SK-N-MC (cell line): ENCODE results near the gene ZCCHC24.

Source experiments
- DNase-seq: peaks from one replicate; pipeline ENCODE4 v3.0.0-alpha.2; 2011; ENCODE audit warnings: low read depth, low spot score
- H3K27ac ChIP-seq: fragments of 200-600 bp; sonication (generic); 2 replicates; pipeline ENCODE4 v1.5.1; 2016; ENCODE audit warnings: mixed run types
- H3K36me3 ChIP-seq: fragments of 200-600 bp; sonication (generic); 2 replicates; pipeline ENCODE4 v1.6.1; 2017; ENCODE audit warnings: antibody characterized with exemption, low read length, mixed read lengths; ENCODE audit not compliant: insufficient read depth
- H3K4me3 ChIP-seq: fragments of 200-600 bp; sonication (generic); 2 replicates; pipeline ENCODE4 v1.5.1; 2016
- H3K9ac ChIP-seq: fragments of 200-600 bp; sonication (generic); 2 replicates; pipeline ENCODE4 v1.8.0; 2017; ENCODE audit warnings: mixed run types, mixed read lengths; ENCODE audit not compliant: insufficient read length
- H3K9me3 ChIP-seq: fragments of 200-600 bp; sonication (generic); 2 replicates; pipeline ENCODE4 v1.6.1; 2017; ENCODE audit warnings: low read depth, mild to moderate bottlenecking, antibody characterized with exemption, low read length, moderate library complexity, mixed read lengths
- EZH2 ChIP-seq: fragments of 200-600 bp; sonication (generic); IDR thresholded peaks from one replicate; pipeline ENCODE4 v1.6.1; 2017; ENCODE audit warnings: antibody characterized with exemption
- FOXP2 ChIP-seq: optimal IDR thresholded peaks from 2 replicates; pipeline ENCODE3; 2011; ENCODE audit warnings: mild to moderate bottlenecking, moderate library complexity; ENCODE audit not compliant: insufficient read depth; ENCODE audit errors: extremely low read length, control extremely low read depth
- POLR2AphosphoS5 ChIP-seq: IDR thresholded peaks from 2 replicates; pipeline ENCODE4 v1.6.1; 2012; ENCODE audit warnings: mild to moderate bottlenecking, low read depth, low read length, borderline replicate concordance

The ZCCHC24 gene

GRCh38 chr10:79385804-79386531 lies 59.5 kb downstream of the ZCCHC24 start:
- H3K4me3 ChIP-seq: no peak overlapping the region
- H3K9ac ChIP-seq: no peak overlapping the region
- no peaks in the 10 kb centered on the region for H3K9me3 ChIP-seq
- H3K27ac ChIP-seq: no peak overlapping the region
- TF ChIP-seq POLR2AphosphoS5: no peak
- no peak for TF ChIP-seq EZH2
- no peak for TF ChIP-seq FOXP2
- DNase-seq: no peak
- H3K36me3 ChIP-seq: no peaks in the 10 kb centered on the region

GRCh38 chr10:79385392-79385795 lies 60.0 kb downstream of the ZCCHC24 start:
- Histone ChIP-seq H3K27ac (no peak overlapping the region), H3K4me3 (no peak overlapping the region), H3K9me3 (no peaks in the 10 kb centered on the region), H3K9ac (no peak overlapping the region), H3K36me3 (no peaks in the 10 kb centered on the region)
- TF ChIP-seq POLR2AphosphoS5 (no peak), EZH2 (no peak), FOXP2 (no peak)
- no peak for DNase-seq

GRCh38 chr10:79384773-79385391 lies 60.5 kb downstream of the ZCCHC24 start:
- no peak overlapping the region for H3K4me3 ChIP-seq
- TF ChIP-seq FOXP2 (no peak), EZH2 (no peak), POLR2AphosphoS5 (no peak)
- no peaks in the 10 kb centered on the region for H3K36me3 ChIP-seq
- no peaks in the 10 kb centered on the region for H3K9me3 ChIP-seq
- H3K9ac ChIP-seq: no peak overlapping the region
- no peak overlapping the region for H3K27ac ChIP-seq
- DNase-seq: no peak

GRCh38 chr10:79383974-79384606 lies 61.3 kb downstream of the ZCCHC24 start:
- H3K27ac ChIP-seq: no peak overlapping the region
- TF ChIP-seq EZH2 (no peak), POLR2AphosphoS5 (no peak), FOXP2 (no peak)
- H3K36me3 ChIP-seq: no peaks in the 10 kb centered on the region
- DNase-seq: no peak
- H3K9ac ChIP-seq: no peak overlapping the region
- no peaks in the 10 kb centered on the region for H3K9me3 ChIP-seq
- no peak overlapping the region for H3K4me3 ChIP-seq

- no peaks in the 10 kb centered on the region for H3K36me3 ChIP-seq
- TF ChIP-seq EZH2: no peak
- TF ChIP-seq POLR2AphosphoS5: no peak
- no peak for TF ChIP-seq FOXP2
- no peaks in the 10 kb centered on the region for H3K9me3 ChIP-seq
- no peak overlapping the region for H3K27ac ChIP-seq
- no peak for DNase-seq
- H3K9ac ChIP-seq: no peak overlapping the region
- H3K4me3 ChIP-seq: no peak overlapping the region
Observed at GRCh38 chr10:79382491-79382941, 62.9 kb downstream of the ZCCHC24 start.

- DNase-seq: no peak
- H3K9me3 ChIP-seq: no peaks in the 10 kb centered on the region
- H3K36me3 ChIP-seq: no peaks in the 10 kb centered on the region
- no peak for TF ChIP-seq FOXP2
- TF ChIP-seq EZH2: no peak
- no peak for TF ChIP-seq POLR2AphosphoS5
- no peak overlapping the region for H3K4me3 ChIP-seq
- H3K27ac ChIP-seq: no peak overlapping the region
- no peak overlapping the region for H3K9ac ChIP-seq
Observed at GRCh38 chr10:79381804-79382221, 63.6 kb downstream of the ZCCHC24 start.

GRCh38 chr10:79380946-79381721 lies 64.3 kb downstream of the ZCCHC24 start:
- H3K27ac ChIP-seq: no peak overlapping the region
- H3K9me3 ChIP-seq: no peaks in the 10 kb centered on the region
- TF ChIP-seq FOXP2: no peak
- no peak for TF ChIP-seq EZH2
- no peak for TF ChIP-seq POLR2AphosphoS5
- H3K4me3 ChIP-seq: no peak overlapping the region
- no peak overlapping the region for H3K9ac ChIP-seq
- no peaks in the 10 kb centered on the region for H3K36me3 ChIP-seq
- DNase-seq: no peak

GRCh38 chr10:79380125-79380945 lies 65.1 kb downstream of the ZCCHC24 start:
- H3K27ac ChIP-seq: no peak overlapping the region
- no peaks in the 10 kb centered on the region for H3K9me3 ChIP-seq
- H3K36me3 ChIP-seq: no peaks in the 10 kb centered on the region
- H3K9ac ChIP-seq: no peak overlapping the region
- no peak for TF ChIP-seq POLR2AphosphoS5
- TF ChIP-seq EZH2: no peak
- no peak for DNase-seq
- H3K4me3 ChIP-seq: no peak overlapping the region
